Body of pancreas (tissue), 4 donors: ENCODE results near the gene ENTPD7.
"Not testable (repeated sequence)": the region's sequence is repeated elsewhere in the genome, so short reads cannot be mapped to it uniquely, and the experiment has no call there.

Source experiments
- CTCF ChIP-seq, 7 experiments: fragments of 450-650 bp in 4 of 7; fragments of 200-600 bp in 3 of 7; sonication (generic) in 3 of 7; IDR thresholded peaks; one replicate each; pipeline ENCODE4 v1.5.1; 2016 to 2019; ENCODE audit warnings: antibody characterized with exemption in 7 of 7
- POLR2A ChIP-seq, 3 donors: fragments of 450-650 bp; IDR thresholded peaks; one replicate each; pipeline ENCODE4 v1.6.1; 2016; ENCODE audit warnings: antibody characterized with exemption in 3 of 3, mild to moderate bottlenecking in 2 of 3

GRCh38 chr10:99746166-99746565, 86.9 kb downstream of the ENTPD7 start:
- TF ChIP-seq CTCF, POLR2A (IDR thresholded peaks at IDR 0.05): not testable (repeated sequence)
